Osteocyte (in vitro differentiated cells): ENCODE measurements around the gene TRAK1. TPM values are rescaled to one million over a fixed set of nuclear protein-coding genes. Genes with fewer than 3 reads are reported as not detected.
A peak's percentile ranks its signal among the peaks of the same experiment; 100 is the strongest.

Experiments used
- DNase-seq: peaks from one replicate; pipeline ENCODE4 v3.0.0; 2021; ENCODE audit warnings: mixed read lengths; ENCODE audit not compliant: unreplicated experiment; ENCODE audit errors: extremely low spot score
- H3K27ac Mint-ChIP-seq: one replicate; pipeline ENCODE4 v1.8.0; 2021; ENCODE audit warnings: mild to moderate bottlenecking, mixed read lengths; ENCODE audit not compliant: unreplicated experiment
- H3K27me3 Mint-ChIP-seq: one replicate; pipeline ENCODE4 v1.8.0; 2021; ENCODE audit warnings: mixed read lengths; ENCODE audit not compliant: unreplicated experiment
- H3K36me3 Mint-ChIP-seq: one replicate; pipeline ENCODE4 v1.8.0; 2021; ENCODE audit warnings: mixed read lengths; ENCODE audit not compliant: unreplicated experiment
- H3K4me1 Mint-ChIP-seq: one replicate; pipeline ENCODE4 v1.8.0; 2021; ENCODE audit warnings: mixed read lengths; ENCODE audit not compliant: unreplicated experiment
- H3K4me3 Mint-ChIP-seq: one replicate; pipeline ENCODE4 v1.8.0; 2021; ENCODE audit warnings: mild to moderate bottlenecking, moderate library complexity, mixed read lengths; ENCODE audit not compliant: unreplicated experiment
- H3K9me3 Mint-ChIP-seq: one replicate; pipeline ENCODE4 v1.8.0; 2021; ENCODE audit warnings: mixed read lengths; ENCODE audit not compliant: unreplicated experiment
- CTCF ChIP-seq: fragments of 200-600 bp; sonication (generic); IDR thresholded peaks from 2 replicates; pipeline ENCODE4 v1.5.0; 2021; ENCODE audit warnings: antibody characterized with exemption, mild to moderate bottlenecking, moderate library complexity
- total RNA-seq: library from RNA; stranded (reverse); gene quantifications from 2 replicates; pipeline ENCODE4 v1.2.1, GENCODE V29; 2021

The TRAK1 gene
- total RNA-seq, 1 donor from 2014 or later, result 30.7 TPM

- Mint-ChIP-seq H3K27me3 (no peaks in the 10 kb centered on the region), H3K27ac (peak overlapping the region; percentile 15), H3K4me1 (peaks cover 9% of the 10 kb centered on the region), H3K9me3 (no peaks in the 10 kb centered on the region), H3K36me3 (peaks cover 32% of the 10 kb centered on the region), H3K4me3 (no peak overlapping the region)
- TF ChIP-seq CTCF, result no peak
- DNase-seq, result no peak
Observed at GRCh38 chr3:42195879-42196330, 104.7 kb downstream of the TRAK1 start.

- no peak for DNase-seq
- Mint-ChIP-seq H3K4me3 (no peak overlapping the region), H3K4me1 (peaks cover 7% of the 10 kb centered on the region), H3K27ac (no peak overlapping the region), H3K36me3 (peaks cover 51% of the 10 kb centered on the region), H3K27me3 (no peaks in the 10 kb centered on the region), H3K9me3 (no peaks in the 10 kb centered on the region)
- no peak for TF ChIP-seq CTCF
Observed at GRCh38 chr3:42198709-42199108, 107.6 kb downstream of the TRAK1 start.

- H3K36me3 Mint-ChIP-seq, result peaks cover 49% of the 10 kb centered on the region
- no peak for DNase-seq
- no peak overlapping the region for H3K27ac Mint-ChIP-seq
- H3K4me3 Mint-ChIP-seq, result no peak overlapping the region
- H3K4me1 Mint-ChIP-seq, result no peaks in the 10 kb centered on the region
- no peaks in the 10 kb centered on the region for H3K27me3 Mint-ChIP-seq
- no peak for TF ChIP-seq CTCF
- no peaks in the 10 kb centered on the region for H3K9me3 Mint-ChIP-seq
Observed at GRCh38 chr3:42202217-42202865, 111.2 kb downstream of the TRAK1 start.

GRCh38 chr3:42204867-42205599, 113.9 kb downstream of the TRAK1 start:
- H3K27ac Mint-ChIP-seq, result no peak overlapping the region
- H3K9me3 Mint-ChIP-seq, result peaks cover 10% of the 10 kb centered on the region
- H3K4me3 Mint-ChIP-seq, result no peak overlapping the region
- H3K27me3 Mint-ChIP-seq, result no peaks in the 10 kb centered on the region
- no peak for DNase-seq
- H3K36me3 Mint-ChIP-seq, result peaks cover 46% of the 10 kb centered on the region
- TF ChIP-seq CTCF, result no peak
- no peaks in the 10 kb centered on the region for H3K4me1 Mint-ChIP-seq

GRCh38 chr3:42205800-42206514, 114.8 kb downstream of the TRAK1 start:
- TF ChIP-seq CTCF, result no peak
- peaks cover 10% of the 10 kb centered on the region for H3K9me3 Mint-ChIP-seq
- no peak overlapping the region for H3K4me3 Mint-ChIP-seq

More at GRCh38 chr3:42205800-42206514, 114.8 kb downstream of the TRAK1 start:
- no peaks in the 10 kb centered on the region for H3K27me3 Mint-ChIP-seq
- H3K27ac Mint-ChIP-seq, result no peak overlapping the region
- peaks cover 49% of the 10 kb centered on the region for H3K36me3 Mint-ChIP-seq
- H3K4me1 Mint-ChIP-seq, result no peaks in the 10 kb centered on the region
- DNase-seq, result no peak
